DLD1 (cell line): ENCODE results near the gene TPST2.
"Not testable (repeated sequence)": the region's sequence is repeated elsewhere in the genome, so short reads cannot be mapped to it uniquely, and the experiment has no call there.

ENCODE experiments used
- in situ Hi-C: cut with HindIII; loops from 2 replicates; pipeline ENCODE4 v1.10.0; 2017; ENCODE audit warnings: low sequenced_read_pairs

TPST2 gene

GRCh38 chr22:26536056-26536761 lies 53.7 kb downstream of the TPST2 start:
- in situ Hi-C loops = no loop called here

- in situ Hi-C loops = no loop called here
These were observed 54.4 kb downstream of the TPST2 start for GRCh38 chr22:26535603-26535908.

GRCh38 chr22:26534874-26535602 lies 54.9 kb downstream of the TPST2 start:
- in situ Hi-C loops = no loop called here

- in situ Hi-C loops = no loop called here
These were observed 55.6 kb downstream of the TPST2 start for GRCh38 chr22:26534171-26534855.

GRCh38 chr22:26529345-26529744 lies 60.6 kb downstream of the TPST2 start:
- in situ Hi-C loops = no loop called here

- in situ Hi-C loops = not testable (repeated sequence)
These were observed 61.4 kb downstream of the TPST2 start for GRCh38 chr22:26528518-26528917.

GRCh38 chr22:26527574-26528465 lies 62.1 kb downstream of the TPST2 start:
- in situ Hi-C loops = no loop called here

GRCh38 chr22:26527167-26527566 lies 62.8 kb downstream of the TPST2 start:
- in situ Hi-C loops = no loop called here

GRCh38 chr22:26525946-26526564 lies 63.9 kb downstream of the TPST2 start:
- in situ Hi-C loops = no loop called here

- in situ Hi-C loops = no loop called here
These were observed 65.1 kb downstream of the TPST2 start for GRCh38 chr22:26524870-26525269.

- in situ Hi-C loops = no loop called here
These were observed 67.3 kb downstream of the TPST2 start for GRCh38 chr22:26522592-26522991.

GRCh38 chr22:26522012-26522411 lies 67.9 kb downstream of the TPST2 start:
- in situ Hi-C loops = no loop called here

GRCh38 chr22:26517429-26517828 lies 72.5 kb downstream of the TPST2 start:
- in situ Hi-C loops = no loop called here

GRCh38 chr22:26516503-26516902 lies 73.4 kb downstream of the TPST2 start:
- in situ Hi-C loops = no loop called here

- in situ Hi-C loops = no loop called here
These were observed 74.0 kb downstream of the TPST2 start for GRCh38 chr22:26515931-26516330.

- in situ Hi-C loops = no loop called here
These were observed 75.3 kb downstream of the TPST2 start for GRCh38 chr22:26514419-26515161.

- in situ Hi-C loops = no loop called here
These were observed 76.1 kb downstream of the TPST2 start for GRCh38 chr22:26513838-26514237.

GRCh38 chr22:26512149-26512793 lies 77.7 kb downstream of the TPST2 start, which contains the start of gene TFIP11:
TFIP11 (minus strand) TSS chr22:26512473; CDS start chr22:26510272, 2,201 bp downstream.
- in situ Hi-C loops = no loop called here

- in situ Hi-C loops = no loop called here
These were observed 81.8 kb downstream of the TPST2 start for GRCh38 chr22:26508148-26508547.
